Suprapubic skin (tissue), 4 donors: Measurements from ENCODE around the gene SFMBT1.

ENCODE experiments used
- POLR2A ChIP-seq, 2 donors: fragments of 450-650 bp; IDR thresholded peaks; one replicate each; pipeline ENCODE4 v1.6.1; 2017; ENCODE audit warnings: antibody characterized with exemption in 2 of 2, mild to moderate bottlenecking in 2 of 2, moderate library complexity in 2 of 2
- POLR2AphosphoS5 ChIP-seq, 3 donors: sonication (generic); formaldehyde crosslinking; IDR thresholded peaks; one replicate each; pipeline ENCODE4 v1.6.1; 2017; ENCODE audit warnings: antibody characterized with exemption in 3 of 3
- TF ChIP-seq, protein P1 (sequence below), 2 donors: fragments of 200-600 bp in 1 of 2; fragments of 450-650 bp in 1 of 2; sonication (generic) in 1 of 2; IDR thresholded peaks; one replicate each; pipeline ENCODE4 v1.5.1; 2016 to 2019; ENCODE audit warnings: antibody characterized with exemption in 2 of 2, mild to moderate bottlenecking in 1 of 2, moderate library complexity in 1 of 2

DNA sequence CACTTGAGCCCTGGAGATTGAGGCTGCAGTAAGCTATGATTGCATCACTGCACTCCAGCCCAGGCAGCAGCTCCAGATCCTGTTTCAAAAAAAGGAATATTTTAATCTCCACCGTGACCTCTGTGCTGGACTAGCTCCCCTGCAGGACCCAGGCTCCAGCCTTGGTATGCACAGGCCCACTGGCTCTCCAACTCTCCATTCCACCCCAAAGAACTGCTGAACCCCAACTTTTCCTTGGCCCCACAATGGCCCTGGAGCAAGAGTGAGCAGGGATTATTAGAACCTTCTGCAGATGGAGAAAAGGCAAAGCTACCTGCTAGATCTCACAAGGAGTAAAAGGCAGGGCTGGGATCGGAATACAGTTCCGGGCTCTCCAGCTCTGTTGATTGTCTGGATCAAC, 32.8 kb upstream of the SFMBT1 start:
- TF ChIP-seq, protein P1, sequence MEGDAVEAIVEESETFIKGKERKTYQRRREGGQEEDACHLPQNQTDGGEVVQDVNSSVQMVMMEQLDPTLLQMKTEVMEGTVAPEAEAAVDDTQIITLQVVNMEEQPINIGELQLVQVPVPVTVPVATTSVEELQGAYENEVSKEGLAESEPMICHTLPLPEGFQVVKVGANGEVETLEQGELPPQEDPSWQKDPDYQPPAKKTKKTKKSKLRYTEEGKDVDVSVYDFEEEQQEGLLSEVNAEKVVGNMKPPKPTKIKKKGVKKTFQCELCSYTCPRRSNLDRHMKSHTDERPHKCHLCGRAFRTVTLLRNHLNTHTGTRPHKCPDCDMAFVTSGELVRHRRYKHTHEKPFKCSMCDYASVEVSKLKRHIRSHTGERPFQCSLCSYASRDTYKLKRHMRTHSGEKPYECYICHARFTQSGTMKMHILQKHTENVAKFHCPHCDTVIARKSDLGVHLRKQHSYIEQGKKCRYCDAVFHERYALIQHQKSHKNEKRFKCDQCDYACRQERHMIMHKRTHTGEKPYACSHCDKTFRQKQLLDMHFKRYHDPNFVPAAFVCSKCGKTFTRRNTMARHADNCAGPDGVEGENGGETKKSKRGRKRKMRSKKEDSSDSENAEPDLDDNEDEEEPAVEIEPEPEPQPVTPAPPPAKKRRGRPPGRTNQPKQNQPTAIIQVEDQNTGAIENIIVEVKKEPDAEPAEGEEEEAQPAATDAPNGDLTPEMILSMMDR (IDR thresholded peaks at IDR 0.05) = no peak
- TF ChIP-seq POLR2A (IDR thresholded peaks at IDR 0.05) (no peak), POLR2AphosphoS5 (IDR thresholded peaks at IDR 0.05) (no peak)
